Brain microvascular endothelial cell (primary cell): ENCODE measurements around the gene ADIG.

ENCODE experiments used
- DNase-seq: peaks from one replicate; pipeline ENCODE4 v3.0.0-alpha.2; 2020
- H3K27ac ChIP-seq: fragments of 250-450 bp; sonication (Bioruptor Pico); 2 replicates; pipeline ENCODE4 v1.5.1; 2020; ENCODE audit warnings: mild to moderate bottlenecking, moderate library complexity
- H3K27me3 ChIP-seq: fragments of 250-450 bp; sonication (Bioruptor Pico); replicated peaks from 2 replicates; pipeline ENCODE4 v1.5.1; 2020; ENCODE audit warnings: mild to moderate bottlenecking
- H3K36me3 ChIP-seq: fragments of 250-450 bp; sonication (Bioruptor Pico); replicated peaks from 2 replicates; pipeline ENCODE4 v1.5.1; 2020; ENCODE audit warnings: mild to moderate bottlenecking
- H3K4me3 ChIP-seq: 2 replicates; pipeline ENCODE4 v1.5.1; 2011; ENCODE audit warnings: low read depth, mild to moderate bottlenecking, control low read depth, low read length, moderate library complexity
- CTCF ChIP-seq: IDR thresholded peaks from 2 replicates; pipeline ENCODE4 v1.5.1; 2011; ENCODE audit warnings: low read depth, mild to moderate bottlenecking, moderate library complexity, low read length, control low read depth, inconsistent platforms; ENCODE audit errors: missing control alignments
- in situ Hi-C: cut with HindIII; loops from 2 replicates; pipeline ENCODE4 v1.10.0; 2017; ENCODE audit warnings: low sequenced_read_pairs, low pct_ligation_motif_present

The ADIG gene

GRCh38 chr20:38601216-38602184 is 20.5 kb downstream of the ADIG start, which contains the start of gene ARHGAP40:
ARHGAP40 (plus strand) TSS chr20:38601809.
- in situ Hi-C loops: no loop called here
- peak; percentile 64 for TF ChIP-seq CTCF

GRCh38 chr20:38602185-38602581 is 21.2 kb downstream of the ADIG start:
- Histone ChIP-seq H3K36me3 (no peaks in the 10 kb centered on the region), H3K27ac (no peak overlapping the region), H3K27me3 (peaks cover 7% of the 10 kb centered on the region), H3K4me3 (no peak overlapping the region)
- in situ Hi-C loops: no loop called here
- DNase-seq: no peak
- no peak for TF ChIP-seq CTCF

More at GRCh38 chr20:38601216-38602184, 20.5 kb downstream of the ADIG start, which contains the start of gene ARHGAP40:
- DNase-seq: no peak
- no peak within 1 kb of the TSS for H3K27ac ChIP-seq
- no peaks in the 10 kb centered on the region for H3K36me3 ChIP-seq
- H3K4me3 ChIP-seq: peak within 1 kb of the TSS; percentile 41
- H3K27me3 ChIP-seq: peaks cover 7% of the 10 kb centered on the region

- in situ Hi-C loops: no loop called here
- Histone ChIP-seq H3K36me3 (no peaks in the 10 kb centered on the region), H3K4me3 (no peak overlapping the region), H3K27me3 (peaks cover 7% of the 10 kb centered on the region), H3K27ac (no peak overlapping the region)
- no peak for DNase-seq
- TF ChIP-seq CTCF: no peak
Observed at GRCh38 chr20:38603286-38603685, 22.3 kb downstream of the ADIG start.

GRCh38 chr20:38604873-38605303 is 23.9 kb downstream of the ADIG start:
- H3K4me3 ChIP-seq: no peak overlapping the region
- H3K27ac ChIP-seq: no peak overlapping the region
- no peaks in the 10 kb centered on the region for H3K36me3 ChIP-seq
- in situ Hi-C loops: no loop called here
- H3K27me3 ChIP-seq: peaks cover 7% of the 10 kb centered on the region
- no peak for TF ChIP-seq CTCF
- DNase-seq: peak; percentile 32

GRCh38 chr20:38607351-38607750 is 26.4 kb downstream of the ADIG start:
- no peak for TF ChIP-seq CTCF
- H3K4me3 ChIP-seq: no peak overlapping the region
- in situ Hi-C loops: no loop called here
- H3K36me3 ChIP-seq: no peaks in the 10 kb centered on the region
- H3K27me3 ChIP-seq: peaks cover under 1% of the 10 kb centered on the region
- DNase-seq: no peak
- H3K27ac ChIP-seq: no peak overlapping the region
